HEK293 (cell line): ENCODE data around the gene SCO1.

ENCODE experiments used
- CTCF ChIA-PET: fragments of 350-600 bp; formaldehyde crosslinking; extraction: SDS; loops from one replicate; lab custom pipeline; 2021; ENCODE audit warnings: antibody characterized with exemption; lab: Yijun Ruan, JAX
- POLR2A ChIA-PET: fragments of 300-600 bp; formaldehyde crosslinking; extraction: SDS; loops from one replicate; lab custom pipeline; 2020; ENCODE audit warnings: antibody characterized with exemption, inconsistent platforms; lab: Yijun Ruan, JAX
- H3K27ac ChIP-seq: fragments of 200-500 bp; sonication (Bioruptor generic); 2 replicates; pipeline ENCODE4 v1.5.1; 2014; ENCODE audit warnings: low read depth, low read length, control low read depth, inconsistent platforms; ENCODE audit errors: extremely low read depth
- H3K36me3 ChIP-seq, 2 experiments: fragments of 200-500 bp in 1 of 2; sonication (Bioruptor generic) in 1 of 2; 1 replicate in 1 of 2; 2 replicates in 1 of 2; pipeline ENCODE4 v1.5.1; 2014 to 2017; ENCODE audit warnings: inconsistent platforms in 2 of 2, low read length in 2 of 2; ENCODE audit not compliant: control insufficient read depth in 2 of 2, insufficient read depth in 1 of 2
- H3K4me1 ChIP-seq: fragments of 200-500 bp; sonication (Bioruptor generic); 2 replicates; pipeline ENCODE4 v1.5.1; 2014; ENCODE audit warnings: mild to moderate bottlenecking, low read length, inconsistent platforms; ENCODE audit not compliant: control insufficient read depth, insufficient read depth
- H3K4me3 ChIP-seq: 2 replicates; pipeline ENCODE4 v1.5.1; 2011; ENCODE audit warnings: low read depth, mild to moderate bottlenecking, control low read depth, low read length, moderate library complexity
- H3K9me3 ChIP-seq: fragments of 200-500 bp; sonication (Bioruptor generic); 2 replicates; pipeline ENCODE4 v1.5.1; 2014; ENCODE audit warnings: low read depth, low read length, inconsistent platforms; ENCODE audit not compliant: control insufficient read depth, insufficient read depth
- GLI4 ChIP-seq: fragments of 450-650 bp; formaldehyde crosslinking; IDR thresholded peaks from 2 replicates; pipeline ENCODE4 v1.5.1; 2016; ENCODE audit warnings: missing biosample characterization, missing genetic modification characterization
- HOXA7 ChIP-seq: sonication (generic); formaldehyde crosslinking; IDR thresholded peaks from 2 replicates; pipeline ENCODE4 v1.8.1; 2022; ENCODE audit warnings: missing genetic modification reagents, borderline replicate concordance
- KLF9 ChIP-seq: fragments of 450-650 bp; formaldehyde crosslinking; IDR thresholded peaks from 2 replicates; pipeline ENCODE4 v1.5.1; 2016; ENCODE audit warnings: missing biosample characterization, missing genetic modification characterization, low read depth
- MYNN ChIP-seq: fragments of 450-650 bp; formaldehyde crosslinking; IDR thresholded peaks from 2 replicates; pipeline ENCODE4 v1.5.1; 2016; ENCODE audit warnings: missing biosample characterization, missing genetic modification characterization, borderline replicate concordance
- MZF1 ChIP-seq: fragments of 450-650 bp; formaldehyde crosslinking; IDR thresholded peaks from 2 replicates; pipeline ENCODE4 v1.5.1; 2017; ENCODE audit warnings: missing biosample characterization, missing genetic modification characterization, borderline replicate concordance
- REPIN1 ChIP-seq: fragments of 450-650 bp; formaldehyde crosslinking; IDR thresholded peaks from 2 replicates; pipeline ENCODE4 v1.5.1; 2017; ENCODE audit warnings: missing biosample characterization, missing genetic modification characterization, low read depth
- ZFHX2 ChIP-seq: fragments of 450-650 bp; formaldehyde crosslinking; conservative IDR thresholded peaks from 2 replicates; pipeline ENCODE4 v1.5.1; 2016; ENCODE audit warnings: missing biosample characterization, missing genetic modification characterization
- ZFP37 ChIP-seq: fragments of 450-650 bp; formaldehyde crosslinking; IDR thresholded peaks from 2 replicates; pipeline ENCODE4 v1.5.1; 2016; ENCODE audit warnings: missing biosample characterization, missing genetic modification characterization
- ZNF175 ChIP-seq: fragments of 450-650 bp; formaldehyde crosslinking; IDR thresholded peaks from 2 replicates; pipeline ENCODE4 v1.5.1; 2016; ENCODE audit warnings: missing biosample characterization, missing genetic modification characterization
- ZNF223 ChIP-seq: fragments of 450-650 bp; formaldehyde crosslinking; IDR thresholded peaks from 2 replicates; pipeline ENCODE4 v1.5.1; 2016; ENCODE audit warnings: missing biosample characterization, missing genetic modification characterization
- ZNF274 ChIP-seq, 2 experiments: fragments of 200-500 bp in 1 of 2; fragments of 450-650 bp in 1 of 2; sonication (Bioruptor generic) in 1 of 2; formaldehyde crosslinking in 1 of 2; IDR thresholded peaks; 2 replicates each; pipeline versions ENCODE4 v1.5.1 to v1.6.1; 2014 to 2016; ENCODE audit warnings: borderline replicate concordance in 1 of 2, inconsistent platforms in 1 of 2, low read length in 1 of 2, missing biosample characterization in 1 of 2, missing genetic modification characterization in 1 of 2
- ZNF311 ChIP-seq: fragments of 450-650 bp; formaldehyde crosslinking; IDR thresholded peaks from 2 replicates; pipeline ENCODE4 v1.5.1; 2017; ENCODE audit warnings: missing biosample characterization, missing genetic modification characterization, borderline replicate concordance
- ZNF324 ChIP-seq: fragments of 450-650 bp; formaldehyde crosslinking; IDR thresholded peaks from 2 replicates; pipeline ENCODE4 v1.5.1; 2016; ENCODE audit warnings: missing biosample characterization, missing genetic modification characterization
- ZNF394 ChIP-seq: fragments of 450-650 bp; formaldehyde crosslinking; IDR thresholded peaks from 2 replicates; pipeline ENCODE4 v1.5.1; 2016; ENCODE audit warnings: missing biosample characterization, missing genetic modification characterization, mild to moderate bottlenecking, moderate library complexity, borderline replicate concordance
- ZNF416 ChIP-seq: fragments of 450-650 bp; formaldehyde crosslinking; IDR thresholded peaks from 2 replicates; pipeline ENCODE4 v1.5.1; 2016; ENCODE audit warnings: missing biosample characterization, missing genetic modification characterization
- ZNF544 ChIP-seq: fragments of 450-650 bp; formaldehyde crosslinking; IDR thresholded peaks from 2 replicates; pipeline ENCODE4 v1.5.0; 2017; ENCODE audit warnings: missing biosample characterization, missing genetic modification characterization
- ZNF677 ChIP-seq: fragments of 450-650 bp; IDR thresholded peaks from 2 replicates; pipeline ENCODE4 v1.5.0; 2018; ENCODE audit warnings: missing biosample characterization, mild to moderate bottlenecking, missing genetic modification characterization, moderate library complexity
- ZNF747 ChIP-seq: fragments of 450-650 bp; formaldehyde crosslinking; IDR thresholded peaks from 2 replicates; pipeline ENCODE4 v1.5.1; 2016; ENCODE audit warnings: missing biosample characterization, missing genetic modification characterization
- ZNF776 ChIP-seq: fragments of 450-650 bp; formaldehyde crosslinking; IDR thresholded peaks from 2 replicates; pipeline ENCODE4 v1.5.0; 2017; ENCODE audit warnings: missing biosample characterization, missing genetic modification characterization, borderline replicate concordance
- ZNF777 ChIP-seq: fragments of 450-650 bp; formaldehyde crosslinking; IDR thresholded peaks from 2 replicates; pipeline ENCODE4 v1.5.1; 2017; ENCODE audit warnings: missing biosample characterization, missing genetic modification characterization, borderline replicate concordance
- ZNF785 ChIP-seq: fragments of 450-650 bp; formaldehyde crosslinking; IDR thresholded peaks from 2 replicates; pipeline ENCODE4 v1.5.1; 2016; ENCODE audit warnings: missing biosample characterization, missing genetic modification characterization
- TF ChIP-seq, protein P1 (sequence below): fragments of 450-650 bp; formaldehyde crosslinking; IDR thresholded peaks from 2 replicates; pipeline ENCODE4 v1.5.1; 2016; ENCODE audit warnings: missing biosample characterization, missing genetic modification characterization
- TF ChIP-seq, protein P2 (sequence below): fragments of 450-650 bp; formaldehyde crosslinking; IDR thresholded peaks from 2 replicates; pipeline ENCODE4 v1.5.1; 2017; ENCODE audit warnings: missing biosample characterization, missing genetic modification characterization
- TF ChIP-seq, protein P3 (sequence below): sonication (generic); formaldehyde crosslinking; IDR thresholded peaks from 2 replicates; pipeline ENCODE4 v1.8.1; 2022; ENCODE audit warnings: mild to moderate bottlenecking, moderate library complexity, missing genetic modification reagents
- TF ChIP-seq, protein P4 (sequence below): fragments of 450-650 bp; formaldehyde crosslinking; IDR thresholded peaks from 2 replicates; pipeline ENCODE4 v1.5.1; 2016; ENCODE audit warnings: missing biosample characterization, missing genetic modification characterization

Gene SCO1

DNA sequence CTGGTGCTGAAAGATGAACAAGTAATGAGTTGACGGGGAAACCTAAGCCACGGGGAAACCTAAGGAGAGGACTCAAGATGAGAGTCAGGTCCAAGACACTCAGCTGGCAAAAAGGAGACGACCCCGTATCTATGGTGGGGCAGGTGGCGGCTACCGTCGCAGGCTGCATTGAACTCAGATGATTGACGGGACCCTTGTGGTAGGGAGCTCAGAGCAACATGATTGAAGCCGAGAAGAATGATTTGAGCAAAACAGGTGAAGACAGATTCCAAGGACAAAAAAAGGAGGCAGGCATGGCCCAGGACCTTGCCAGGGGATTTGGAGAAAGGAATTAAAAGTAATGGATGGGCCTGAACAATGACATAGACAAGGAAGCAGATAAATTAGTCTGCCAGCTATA is 32.8 kb downstream of the SCO1 start:
- POLR2A ChIA-PET: no interaction called here
- H3K4me1 ChIP-seq: no peaks in the 10 kb centered on the region

DNA sequence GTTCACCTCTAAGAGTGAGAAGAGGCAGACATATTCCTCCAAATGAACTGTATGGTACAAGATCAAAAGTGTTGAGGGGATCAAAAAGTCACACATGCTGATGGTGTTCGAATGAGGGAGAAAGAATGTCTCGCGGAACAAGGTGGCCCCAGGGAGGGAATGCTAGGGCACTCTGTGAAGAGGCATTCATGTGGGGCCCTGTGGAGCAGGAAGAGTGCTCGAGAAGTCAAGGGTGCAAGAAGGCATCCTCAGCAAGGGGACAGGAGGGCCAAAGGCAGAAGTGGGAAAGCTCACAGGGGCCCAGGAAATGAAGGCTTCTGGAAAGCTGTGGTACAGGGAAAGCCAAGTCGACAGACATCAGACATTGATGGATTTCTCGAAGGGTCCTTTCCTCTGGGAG is 34.1 kb downstream of the SCO1 start:
- ChIA-PET CTCF (interaction anchor here (5.2 kb wide), 1 partner anchor 17 kb away, joined by 36 read pairs; no protein-coding TSS in a partner anchor), POLR2A (no interaction called here)

More for the DNA sequence above, 32.8 kb downstream of the SCO1 start:
- Histone ChIP-seq H3K4me3 (no peak overlapping the region), H3K27ac (no peak overlapping the region), H3K36me3 (peaks cover 0 to 4% of the 10 kb centered on the region in 2 experiments; a peak in 1 of 3 replicates), H3K9me3 (no peaks in the 10 kb centered on the region)
- no peak for TF ChIP-seq ZNF223 (tag by site-specific recombination)
- no peak for TF ChIP-seq ZNF677 (tag by site-specific recombination)
- no peak for TF ChIP-seq ZNF274 (IDR thresholded peaks at IDR 0.05; ENCODE audit: low read length)
- no peak for TF ChIP-seq ZNF274 (tag by site-specific recombination; IDR thresholded peaks at IDR 0.05; ENCODE audit: borderline replicate concordance)
- no peak for TF ChIP-seq ZFP37 (tag by site-specific recombination)
- TF ChIP-seq ZNF416 (tag by site-specific recombination): no peak
- TF ChIP-seq ZNF747: no peak
- TF ChIP-seq ZNF394 (tag by site-specific recombination): no peak
- TF ChIP-seq MZF1 (tag by site-specific recombination): no peak
- TF ChIP-seq, protein P1, sequence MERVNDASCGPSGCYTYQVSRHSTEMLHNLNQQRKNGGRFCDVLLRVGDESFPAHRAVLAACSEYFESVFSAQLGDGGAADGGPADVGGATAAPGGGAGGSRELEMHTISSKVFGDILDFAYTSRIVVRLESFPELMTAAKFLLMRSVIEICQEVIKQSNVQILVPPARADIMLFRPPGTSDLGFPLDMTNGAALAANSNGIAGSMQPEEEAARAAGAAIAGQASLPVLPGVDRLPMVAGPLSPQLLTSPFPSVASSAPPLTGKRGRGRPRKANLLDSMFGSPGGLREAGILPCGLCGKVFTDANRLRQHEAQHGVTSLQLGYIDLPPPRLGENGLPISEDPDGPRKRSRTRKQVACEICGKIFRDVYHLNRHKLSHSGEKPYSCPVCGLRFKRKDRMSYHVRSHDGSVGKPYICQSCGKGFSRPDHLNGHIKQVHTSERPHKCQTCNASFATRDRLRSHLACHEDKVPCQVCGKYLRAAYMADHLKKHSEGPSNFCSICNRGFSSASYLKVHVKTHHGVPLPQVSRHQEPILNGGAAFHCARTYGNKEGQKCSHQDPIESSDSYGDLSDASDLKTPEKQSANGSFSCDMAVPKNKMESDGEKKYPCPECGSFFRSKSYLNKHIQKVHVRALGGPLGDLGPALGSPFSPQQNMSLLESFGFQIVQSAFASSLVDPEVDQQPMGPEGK (tag by site-specific recombination): no peak
- TF ChIP-seq KLF9 (tag by site-specific recombination): no peak
- no peak for TF ChIP-seq REPIN1 (tag by site-specific recombination)
- TF ChIP-seq, protein P2, sequence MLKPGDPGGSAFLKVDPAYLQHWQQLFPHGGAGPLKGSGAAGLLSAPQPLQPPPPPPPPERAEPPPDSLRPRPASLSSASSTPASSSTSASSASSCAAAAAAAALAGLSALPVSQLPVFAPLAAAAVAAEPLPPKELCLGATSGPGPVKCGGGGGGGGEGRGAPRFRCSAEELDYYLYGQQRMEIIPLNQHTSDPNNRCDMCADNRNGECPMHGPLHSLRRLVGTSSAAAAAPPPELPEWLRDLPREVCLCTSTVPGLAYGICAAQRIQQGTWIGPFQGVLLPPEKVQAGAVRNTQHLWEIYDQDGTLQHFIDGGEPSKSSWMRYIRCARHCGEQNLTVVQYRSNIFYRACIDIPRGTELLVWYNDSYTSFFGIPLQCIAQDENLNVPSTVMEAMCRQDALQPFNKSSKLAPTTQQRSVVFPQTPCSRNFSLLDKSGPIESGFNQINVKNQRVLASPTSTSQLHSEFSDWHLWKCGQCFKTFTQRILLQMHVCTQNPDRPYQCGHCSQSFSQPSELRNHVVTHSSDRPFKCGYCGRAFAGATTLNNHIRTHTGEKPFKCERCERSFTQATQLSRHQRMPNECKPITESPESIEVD: no peak
- no peak for TF ChIP-seq ZFHX2 (tag by site-specific recombination)
- no peak for TF ChIP-seq GLI4 (tag by site-specific recombination)
- TF ChIP-seq ZNF544: no peak
- TF ChIP-seq, protein P3, sequence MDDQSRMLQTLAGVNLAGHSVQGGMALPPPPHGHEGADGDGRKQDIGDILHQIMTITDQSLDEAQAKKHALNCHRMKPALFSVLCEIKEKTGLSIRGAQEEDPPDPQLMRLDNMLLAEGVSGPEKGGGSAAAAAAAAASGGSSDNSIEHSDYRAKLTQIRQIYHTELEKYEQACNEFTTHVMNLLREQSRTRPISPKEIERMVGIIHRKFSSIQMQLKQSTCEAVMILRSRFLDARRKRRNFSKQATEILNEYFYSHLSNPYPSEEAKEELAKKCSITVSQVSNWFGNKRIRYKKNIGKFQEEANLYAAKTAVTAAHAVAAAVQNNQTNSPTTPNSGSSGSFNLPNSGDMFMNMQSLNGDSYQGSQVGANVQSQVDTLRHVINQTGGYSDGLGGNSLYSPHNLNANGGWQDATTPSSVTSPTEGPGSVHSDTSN: no peak
- CTCF ChIA-PET: interaction anchor here (0.6 to 1.8 kb wide), 4 partner anchors 18 to 49 kb away, joined by 3 to 13 read pairs (median 8); no protein-coding TSS in a partner anchor

DNA sequence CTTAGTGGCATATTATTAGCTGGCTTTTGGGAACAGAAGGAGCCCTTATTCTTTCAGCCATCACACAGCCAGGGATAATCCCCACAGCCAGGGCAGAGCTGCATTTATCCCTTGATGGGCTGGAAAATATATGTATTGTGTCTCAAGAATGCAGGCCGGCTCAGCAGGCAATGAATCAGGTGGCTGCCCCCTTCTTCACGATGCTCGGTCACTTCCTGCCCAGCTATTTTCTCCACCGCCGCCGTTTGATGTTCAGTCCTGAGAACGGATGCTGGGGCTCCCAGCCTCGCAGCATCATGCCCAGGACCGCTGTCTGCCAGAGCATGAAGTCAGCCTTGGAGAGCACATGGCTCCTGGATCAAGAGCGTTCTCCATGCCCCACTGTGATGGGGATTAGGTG is 35.9 kb downstream of the SCO1 start:
- ChIA-PET POLR2A (no interaction called here), CTCF (interaction anchor here (5.2 kb wide), 1 partner anchor 15 kb away, joined by 36 read pairs; no protein-coding TSS in a partner anchor)
- Histone ChIP-seq H3K36me3 (peaks cover 0 to 6% of the 10 kb centered on the region in 2 experiments; a peak in 1 of 3 replicates), H3K4me3 (no peak overlapping the region), H3K9me3 (no peaks in the 10 kb centered on the region), H3K4me1 (no peaks in the 10 kb centered on the region), H3K27ac (no peak overlapping the region)
- TF ChIP-seq ZNF416 (tag by site-specific recombination): no peak
- TF ChIP-seq ZNF776 (tag by site-specific recombination): no peak
- no peak for TF ChIP-seq HOXA7 (CRISPR knock-in tag)
- TF ChIP-seq ZNF311 (tag by site-specific recombination): no peak
- TF ChIP-seq ZNF324: no peak
- TF ChIP-seq GLI4 (tag by site-specific recombination): no peak
- no peak for TF ChIP-seq ZNF777 (tag by site-specific recombination)
- TF ChIP-seq, protein P4, sequence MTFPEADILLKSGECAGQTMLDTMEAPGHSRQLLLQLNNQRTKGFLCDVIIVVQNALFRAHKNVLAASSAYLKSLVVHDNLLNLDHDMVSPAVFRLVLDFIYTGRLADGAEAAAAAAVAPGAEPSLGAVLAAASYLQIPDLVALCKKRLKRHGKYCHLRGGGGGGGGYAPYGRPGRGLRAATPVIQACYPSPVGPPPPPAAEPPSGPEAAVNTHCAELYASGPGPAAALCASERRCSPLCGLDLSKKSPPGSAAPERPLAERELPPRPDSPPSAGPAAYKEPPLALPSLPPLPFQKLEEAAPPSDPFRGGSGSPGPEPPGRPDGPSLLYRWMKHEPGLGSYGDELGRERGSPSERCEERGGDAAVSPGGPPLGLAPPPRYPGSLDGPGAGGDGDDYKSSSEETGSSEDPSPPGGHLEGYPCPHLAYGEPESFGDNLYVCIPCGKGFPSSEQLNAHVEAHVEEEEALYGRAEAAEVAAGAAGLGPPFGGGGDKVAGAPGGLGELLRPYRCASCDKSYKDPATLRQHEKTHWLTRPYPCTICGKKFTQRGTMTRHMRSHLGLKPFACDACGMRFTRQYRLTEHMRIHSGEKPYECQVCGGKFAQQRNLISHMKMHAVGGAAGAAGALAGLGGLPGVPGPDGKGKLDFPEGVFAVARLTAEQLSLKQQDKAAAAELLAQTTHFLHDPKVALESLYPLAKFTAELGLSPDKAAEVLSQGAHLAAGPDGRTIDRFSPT (tag by site-specific recombination): no peak
- TF ChIP-seq ZNF175 (tag by site-specific recombination): no peak
- TF ChIP-seq ZNF785 (tag by site-specific recombination): no peak

More for the DNA sequence above, 34.1 kb downstream of the SCO1 start:
- TF ChIP-seq MYNN (tag by site-specific recombination): no peak
- peaks cover 0 to 6% of the 10 kb centered on the region in 2 experiments; a peak in 1 of 3 replicates for H3K36me3 ChIP-seq
- H3K4me1 ChIP-seq: no peaks in the 10 kb centered on the region
- H3K4me3 ChIP-seq: no peak overlapping the region
- H3K27ac ChIP-seq: no peak overlapping the region
- H3K9me3 ChIP-seq: no peaks in the 10 kb centered on the region
